ENCODE data around the gene LDB3.

Gene LDB3

DNA sequence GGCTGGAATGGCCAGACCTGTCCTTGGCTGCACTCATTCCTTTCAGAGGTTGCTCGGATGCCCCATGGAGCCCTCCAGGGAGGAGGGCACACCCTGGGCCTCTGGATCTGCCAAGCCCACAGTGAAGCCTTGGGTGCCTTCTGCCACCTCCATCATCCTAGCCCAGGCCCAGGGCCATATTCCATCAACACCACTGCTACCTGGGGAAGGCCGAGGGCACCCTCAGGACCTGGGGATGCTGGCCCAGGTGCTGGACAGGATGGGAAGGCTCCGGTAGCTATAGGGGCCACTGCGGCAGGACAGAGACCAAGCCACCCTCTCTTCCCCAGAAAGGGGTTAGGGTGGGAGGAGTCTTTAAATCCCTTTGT lies 13.2 kb upstream of the LDB3 start:
- no peak overlapping the region for H3K9ac ChIP-seq
- no peaks in the 10 kb centered on the region for H3K36me3 ChIP-seq
- peaks cover 0 to 22% (median 8%) of the 10 kb centered on the region in 10 experiments; a peak in 11 of 20 replicates for H3K4me1 ChIP-seq
- H3K4me2 ChIP-seq = no peak overlapping the region
- TF ChIP-seq Cebpa-rat (IDR thresholded peaks at IDR 0.05) = no peak
- H3K4me3 ChIP-seq = no peak overlapping the region
- H3K27ac ChIP-seq = no peak overlapping the region
- no peaks in the 10 kb centered on the region for H3K9me3 ChIP-seq (replicated peaks in 1 of 11)
- no peaks in the 10 kb centered on the region for H4K20me1 ChIP-seq
- no peaks in the 10 kb centered on the region for H3K27me3 ChIP-seq

DNA sequence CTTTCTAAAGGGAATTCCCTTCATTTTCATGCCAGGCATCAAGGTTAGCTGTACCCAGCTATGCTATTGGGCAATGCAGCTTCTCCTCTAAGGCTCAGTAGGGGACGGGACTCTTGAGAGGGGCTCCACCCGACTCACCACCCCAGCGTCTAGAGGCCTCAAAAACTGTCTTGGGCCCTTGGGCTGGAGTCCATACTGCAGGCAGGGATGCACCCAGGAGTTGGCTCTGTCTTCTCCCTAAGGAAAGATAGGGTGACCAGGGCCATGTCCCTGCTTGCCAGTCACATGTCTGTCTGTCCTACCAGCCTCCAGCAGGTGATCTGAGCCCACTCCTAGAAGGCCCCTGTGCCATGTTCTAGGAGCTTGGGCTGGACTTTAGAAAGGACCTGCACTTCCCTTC lies 12.7 kb upstream of the LDB3 start:
- Histone ChIP-seq H3K4me1 (peaks cover 0 to 17% (median 4%) of the 10 kb centered on the region in 10 experiments; a peak in 8 of 20 replicates), H3K9ac (no peak overlapping the region), H3K4me2 (no peak overlapping the region), H3K4me3 (no peak overlapping the region), H3K27me3 (no peaks in the 10 kb centered on the region), H4K20me1 (no peaks in the 10 kb centered on the region), H3K36me3 (no peaks in the 10 kb centered on the region), H3K9me3 (replicated peaks in 1 of 11) (no peaks in the 10 kb centered on the region), H3K27ac (no peak overlapping the region)
- TF ChIP-seq Cebpa-rat (IDR thresholded peaks at IDR 0.05) = no peak

DNA sequence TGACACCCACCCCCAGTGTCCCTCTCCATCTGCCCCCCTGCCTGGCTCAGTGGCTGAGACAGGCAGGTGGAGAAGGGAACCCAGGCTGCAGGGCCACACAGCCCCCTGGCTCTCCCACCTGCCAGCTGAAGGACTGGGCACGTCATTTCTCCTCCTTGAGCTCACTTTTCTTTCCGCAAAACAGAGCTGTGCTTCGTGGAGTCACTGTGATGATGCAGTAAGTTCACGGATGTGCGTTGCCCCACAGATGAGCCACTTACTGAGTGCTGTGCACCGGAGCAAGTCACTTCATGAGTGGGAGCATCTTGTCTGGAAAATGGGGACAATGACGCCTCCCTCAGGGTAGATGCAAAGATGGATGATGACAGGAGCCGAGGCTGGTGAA lies 11.3 kb upstream of the LDB3 start:
- H3K27ac ChIP-seq = no peak overlapping the region
- no peaks in the 10 kb centered on the region for H4K20me1 ChIP-seq
- no peaks in the 10 kb centered on the region for H3K27me3 ChIP-seq
- H3K4me3 ChIP-seq = no peak overlapping the region
- no peak for TF ChIP-seq Cebpa-rat (IDR thresholded peaks at IDR 0.05)
- no peaks in the 10 kb centered on the region for H3K36me3 ChIP-seq
- no peak overlapping the region for H3K9ac ChIP-seq
- no peak overlapping the region for H3K4me2 ChIP-seq
- no peaks in the 10 kb centered on the region for H3K9me3 ChIP-seq (replicated peaks in 1 of 11)
- peaks cover 0 to 10% (median under 1%) of the 10 kb centered on the region in 10 experiments; a peak in 7 of 20 replicates for H3K4me1 ChIP-seq

DNA sequence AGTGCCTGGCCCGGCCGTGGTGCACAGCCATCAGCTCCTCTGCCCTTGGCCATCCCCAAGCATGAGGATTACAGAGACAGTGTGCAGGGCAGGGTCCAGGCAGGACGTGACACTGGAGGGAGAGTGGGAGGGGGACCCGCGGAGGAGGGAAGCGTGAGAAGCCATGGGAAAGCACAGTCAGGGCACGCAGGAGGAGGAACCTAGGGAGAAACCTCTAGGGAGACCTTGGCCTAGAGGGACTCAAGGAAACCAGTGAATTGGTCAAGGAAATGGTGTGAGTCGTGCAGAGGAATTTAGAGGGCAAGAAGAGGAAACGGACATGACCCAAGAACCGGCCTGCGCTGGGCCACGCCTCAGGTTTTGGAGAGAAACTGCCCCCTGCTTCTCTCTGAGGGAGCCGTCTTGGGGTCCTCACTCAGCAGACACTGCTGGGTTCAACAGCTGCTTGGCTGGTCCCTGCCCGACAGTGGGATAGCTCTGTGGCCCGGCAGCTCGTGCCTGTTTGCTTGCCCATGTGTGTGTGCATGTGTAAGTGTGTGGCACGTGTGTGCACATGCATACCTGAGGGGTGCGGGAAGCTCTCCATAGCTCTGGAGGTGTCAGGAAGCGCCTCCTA lies 10.8 kb upstream of the LDB3 start:
- Histone ChIP-seq H3K9ac (no peak overlapping the region), H3K4me3 (no peak overlapping the region), H3K4me1 (peaks cover 0 to 15% (median 2%) of the 10 kb centered on the region in 10 experiments; a peak in 7 of 20 replicates), H3K36me3 (no peaks in the 10 kb centered on the region), H3K9me3 (replicated peaks in 1 of 11) (no peaks in the 10 kb centered on the region), H3K27ac (no peak overlapping the region), H3K4me2 (no peak overlapping the region), H3K27me3 (no peaks in the 10 kb centered on the region), H4K20me1 (no peaks in the 10 kb centered on the region)
- no peak for TF ChIP-seq Cebpa-rat (IDR thresholded peaks at IDR 0.05)

DNA sequence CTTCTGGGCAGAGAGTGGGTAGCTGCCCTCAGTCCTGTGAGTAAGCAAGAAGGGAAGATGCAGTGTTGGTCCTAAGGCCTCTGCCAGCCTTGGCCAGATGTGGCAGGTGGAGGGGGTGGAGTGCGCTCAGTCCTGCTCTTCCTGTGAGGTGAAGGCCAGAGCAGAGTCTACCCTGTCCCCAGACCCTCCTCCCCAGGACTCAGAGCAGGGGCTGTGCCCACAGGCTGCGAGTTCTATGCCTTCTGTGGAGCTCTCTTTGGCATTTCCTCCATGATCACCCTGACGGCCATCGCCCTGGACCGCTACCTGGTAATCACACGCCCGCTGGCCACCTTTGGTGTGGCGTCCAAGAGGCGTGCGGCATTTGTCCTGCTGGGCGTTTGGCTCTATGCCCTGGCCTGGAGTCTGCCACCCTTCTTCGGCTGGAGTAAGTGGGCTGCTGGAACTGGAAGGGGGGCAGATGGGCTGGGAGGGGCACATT lies 10.0 kb upstream of the LDB3 start:
- H3K27ac ChIP-seq = no peak overlapping the region
- H3K4me2 ChIP-seq = no peak overlapping the region
- H3K27me3 ChIP-seq = no peaks in the 10 kb centered on the region
- H3K36me3 ChIP-seq = no peaks in the 10 kb centered on the region
- no peak overlapping the region for H3K4me3 ChIP-seq
- no peak overlapping the region for H3K9ac ChIP-seq
- peaks cover 0 to 4% (median 0%) of the 10 kb centered on the region in 11 experiments; a peak in 1 of 22 replicates for H4K20me1 ChIP-seq
- H3K9me3 ChIP-seq (replicated peaks in 1 of 11) = no peaks in the 10 kb centered on the region
- peaks cover 0 to 17% (median 2%) of the 10 kb centered on the region in 10 experiments; a peak in 7 of 20 replicates for H3K4me1 ChIP-seq
- TF ChIP-seq Cebpa-rat (IDR thresholded peaks at IDR 0.05) = no peak

DNA sequence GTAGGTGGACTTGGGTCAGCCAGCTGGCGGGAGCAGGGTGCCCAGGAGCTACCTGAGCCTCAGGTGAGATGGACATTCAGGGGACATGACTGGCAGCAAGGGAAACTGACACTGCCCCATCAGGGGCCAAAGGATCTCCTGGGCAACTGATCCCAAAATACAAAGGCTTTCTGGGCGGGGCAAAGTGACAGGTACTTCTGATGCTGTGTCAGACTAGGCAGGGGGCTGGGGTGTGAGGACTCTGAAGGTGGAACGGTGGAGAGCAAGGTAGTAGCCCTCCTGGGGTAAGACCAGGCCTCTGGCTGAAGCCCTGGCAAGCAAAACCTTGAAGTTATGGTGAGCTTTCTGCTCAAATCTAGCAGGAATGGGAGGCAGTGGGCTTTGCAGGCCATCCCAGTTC lies 9.6 kb upstream of the LDB3 start:
- no peak overlapping the region for H3K9ac ChIP-seq
- TF ChIP-seq Cebpa-rat (IDR thresholded peaks at IDR 0.05) = no peak
- H3K27ac ChIP-seq = no peak overlapping the region
- H3K36me3 ChIP-seq = no peaks in the 10 kb centered on the region
- H3K4me3 ChIP-seq = no peak overlapping the region
- peaks cover 0 to 4% (median 0%) of the 10 kb centered on the region in 11 experiments; a peak in 1 of 22 replicates for H4K20me1 ChIP-seq
- no peak overlapping the region for H3K4me2 ChIP-seq
- H3K9me3 ChIP-seq (replicated peaks in 1 of 11) = no peaks in the 10 kb centered on the region
- H3K27me3 ChIP-seq = no peaks in the 10 kb centered on the region
- peaks cover 0 to 17% (median 2%) of the 10 kb centered on the region in 10 experiments; a peak in 7 of 20 replicates for H3K4me1 ChIP-seq

DNA sequence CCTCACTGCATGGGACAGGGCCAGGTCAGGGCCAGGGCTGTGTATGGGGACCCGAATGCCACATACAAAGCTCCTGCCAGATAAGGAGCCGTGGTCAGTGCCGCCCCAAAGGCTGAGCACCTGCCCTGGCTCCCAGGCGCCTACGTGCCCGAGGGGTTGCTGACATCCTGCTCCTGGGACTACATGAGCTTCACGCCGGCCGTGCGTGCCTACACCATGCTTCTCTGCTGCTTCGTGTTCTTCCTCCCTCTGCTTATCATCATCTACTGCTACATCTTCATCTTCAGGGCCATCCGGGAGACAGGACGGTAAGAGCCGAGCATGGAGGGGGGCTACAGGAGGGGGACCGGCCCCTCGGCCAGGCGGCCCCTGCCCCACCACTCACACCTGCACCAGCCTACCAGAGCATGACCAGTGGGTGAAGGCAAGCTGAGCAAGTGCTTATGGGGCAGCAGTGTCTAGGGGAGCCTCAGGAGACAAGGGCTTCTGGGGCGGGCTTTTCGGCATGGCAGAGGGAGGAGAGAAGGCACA lies 9.1 kb upstream of the LDB3 start:
- no peaks in the 10 kb centered on the region for H3K27me3 ChIP-seq

DNA sequence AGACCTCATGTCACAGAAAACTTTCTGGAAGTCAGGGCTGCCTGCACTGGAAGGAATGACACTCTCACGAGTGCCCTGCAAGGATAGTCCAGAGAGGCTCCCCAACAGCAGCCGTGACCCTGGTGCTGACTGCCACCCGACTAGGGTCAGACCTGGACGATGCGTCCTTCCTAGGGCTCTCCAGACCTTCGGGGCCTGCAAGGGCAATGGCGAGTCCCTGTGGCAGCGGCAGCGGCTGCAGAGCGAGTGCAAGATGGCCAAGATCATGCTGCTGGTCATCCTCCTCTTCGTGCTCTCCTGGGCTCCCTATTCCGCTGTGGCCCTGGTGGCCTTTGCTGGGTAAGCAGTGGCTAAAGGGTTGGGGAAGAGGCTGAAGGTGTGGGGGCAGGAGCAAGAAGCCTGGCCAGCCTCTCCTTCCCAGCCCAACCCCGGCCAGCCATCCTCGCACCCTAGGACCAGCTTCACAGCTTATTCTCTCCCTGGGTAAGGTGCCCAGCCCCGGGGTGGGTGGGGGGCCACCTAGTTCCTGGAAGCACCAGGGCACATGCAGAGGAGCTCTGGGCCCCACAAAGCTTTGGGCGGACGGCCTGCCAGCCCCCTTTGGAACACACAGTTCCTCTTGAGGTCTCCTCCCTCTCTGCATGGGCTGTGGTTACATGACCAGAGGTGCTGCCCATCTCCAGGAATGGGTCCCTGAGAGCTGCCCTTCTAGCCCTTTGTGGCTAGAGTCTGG lies 8.4 kb upstream of the LDB3 start:
- no peak overlapping the region for H3K9ac ChIP-seq
- H4K20me1 ChIP-seq = peaks cover 0 to 4% (median 0%) of the 10 kb centered on the region in 11 experiments; a peak in 2 of 22 replicates
- no peak for TF ChIP-seq Cebpa-rat (IDR thresholded peaks at IDR 0.05)
- H3K36me3 ChIP-seq = no peaks in the 10 kb centered on the region
- no peaks in the 10 kb centered on the region for H3K9me3 ChIP-seq (replicated peaks in 1 of 11)
- H3K27me3 ChIP-seq = no peaks in the 10 kb centered on the region
- peaks cover 0 to 21% (median 2%) of the 10 kb centered on the region in 10 experiments; a peak in 11 of 20 replicates for H3K4me1 ChIP-seq
- no peak overlapping the region for H3K27ac ChIP-seq
- H3K4me3 ChIP-seq = no peak overlapping the region
- peak overlapping the region in 1 of 11 experiments; percentile 40; a peak in 2 of 22 replicates for H3K4me2 ChIP-seq

More for the DNA sequence above, 9.1 kb upstream of the LDB3 start:
- Histone ChIP-seq H3K4me1 (peaks cover 0 to 17% (median 2%) of the 10 kb centered on the region in 10 experiments; a peak in 7 of 20 replicates), H3K4me2 (peak overlapping the region in 2 of 11 experiments; percentile 3 to 40; a peak in 2 of 22 replicates), H3K36me3 (no peaks in the 10 kb centered on the region), H3K9me3 (replicated peaks in 1 of 11) (no peaks in the 10 kb centered on the region), H3K4me3 (no peak overlapping the region), H3K27ac (no peak overlapping the region), H3K9ac (no peak overlapping the region), H4K20me1 (peaks cover 0 to 4% (median 0%) of the 10 kb centered on the region in 11 experiments; a peak in 2 of 22 replicates)
- TF ChIP-seq Cebpa-rat (IDR thresholded peaks at IDR 0.05) = no peak

Data from BLaER1 treated with 17β-estradiol and CSF1 and Interleukin-3, amounts not matched to agents 10 nM and 100 nM (cell line).